ENCODE results near the gene WWC1.

GRCh38 chr5:168457542-168457941, 166.1 kb downstream of the WWC1 start:
- no peak for TF ChIP-seq CTCF (conservative IDR thresholded peaks at IDR 0.05; ENCODE audit: low read length)
- TF ChIP-seq EZH2phosphoT487 (IDR thresholded peaks at IDR 0.05; ENCODE audit: borderline replicate concordance, low read depth, low read length), result no peak
